Measurements from ENCODE around the gene AGPS.

- TF ChIP-seq POLR2AphosphoS5 (IDR thresholded peaks at IDR 0.05) (no peak), EP300 (IDR thresholded peaks at IDR 0.05) (no peak)
Observed at GRCh38 chr2:177568893-177569292, 176.3 kb downstream of the AGPS start.

Measured in gastroesophageal sphincter (tissue), 2 donors.